ENCODE measurements around the gene WDFY2. TPM values are rescaled to one million over a fixed set of nuclear protein-coding genes. Genes with fewer than 3 reads are reported as not detected.
A peak's percentile ranks its signal among the peaks of the same experiment; 100 is the strongest.

WDFY2 gene
- total and polyA plus RNA-seq, 9 donors, result 5.4 to 17.9 (median 12.6) TPM

DNA sequence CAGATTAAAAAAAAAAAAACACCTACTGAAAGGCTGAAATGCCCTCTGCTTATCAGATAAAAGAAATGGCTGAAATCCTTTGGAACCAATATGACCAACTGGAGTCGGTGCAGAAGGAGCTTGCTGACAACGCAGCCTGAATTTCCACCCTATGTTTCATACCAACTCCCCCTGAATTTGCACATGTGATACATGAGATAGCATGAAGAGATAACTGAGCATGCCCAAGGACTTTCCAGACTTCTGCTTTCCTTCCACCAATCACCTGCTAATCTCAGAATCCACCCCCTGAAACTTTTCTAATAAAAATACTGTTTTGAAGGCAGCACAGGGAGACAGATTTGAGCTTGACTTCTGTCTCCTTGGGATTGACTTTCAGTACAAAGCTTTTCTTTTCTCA, 32.2 kb upstream of the WDFY2 start:
- WGBS, 3 donors, result 62 to 82% (median 63%) methylated on average over 2 of the region's 2 CpGs
- intact Hi-C loops (cut with DNase I), result no loop called here

DNA sequence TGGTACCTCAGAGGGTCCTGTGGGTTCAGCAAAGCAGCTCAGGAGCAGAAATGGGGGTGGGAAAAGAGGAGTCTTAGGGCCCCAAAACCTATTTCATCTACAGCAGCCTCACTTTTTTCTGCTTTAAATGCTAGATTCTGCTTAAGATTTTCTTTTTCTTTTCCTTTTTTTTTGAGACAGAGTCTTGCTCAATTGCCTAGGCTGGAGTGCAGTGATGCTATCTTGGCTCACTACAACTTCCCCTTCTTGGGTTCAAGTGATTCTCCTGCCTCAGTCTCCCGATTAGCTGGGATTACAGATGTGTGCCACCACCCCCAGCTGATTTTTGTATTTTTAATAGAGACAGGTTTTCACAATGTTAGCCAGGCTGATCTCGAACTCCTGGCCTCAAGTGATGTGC, 30.7 kb upstream of the WDFY2 start:
- Histone ChIP-seq H3K4me1 (ENCODE audit: insufficient read depth) (no peaks in the 10 kb centered on the region), H3K4me3 (no peak overlapping the region), H3K36me3 (no peaks in the 10 kb centered on the region), H3K27ac (no peak overlapping the region), H3K9me3 (no peaks in the 10 kb centered on the region), H3K27me3 (no peaks in the 10 kb centered on the region)
- WGBS, 3 donors, result 80 to 87% (median 84%) methylated on average over 2 of the region's 2 CpGs
- TF ChIP-seq, protein P1, sequence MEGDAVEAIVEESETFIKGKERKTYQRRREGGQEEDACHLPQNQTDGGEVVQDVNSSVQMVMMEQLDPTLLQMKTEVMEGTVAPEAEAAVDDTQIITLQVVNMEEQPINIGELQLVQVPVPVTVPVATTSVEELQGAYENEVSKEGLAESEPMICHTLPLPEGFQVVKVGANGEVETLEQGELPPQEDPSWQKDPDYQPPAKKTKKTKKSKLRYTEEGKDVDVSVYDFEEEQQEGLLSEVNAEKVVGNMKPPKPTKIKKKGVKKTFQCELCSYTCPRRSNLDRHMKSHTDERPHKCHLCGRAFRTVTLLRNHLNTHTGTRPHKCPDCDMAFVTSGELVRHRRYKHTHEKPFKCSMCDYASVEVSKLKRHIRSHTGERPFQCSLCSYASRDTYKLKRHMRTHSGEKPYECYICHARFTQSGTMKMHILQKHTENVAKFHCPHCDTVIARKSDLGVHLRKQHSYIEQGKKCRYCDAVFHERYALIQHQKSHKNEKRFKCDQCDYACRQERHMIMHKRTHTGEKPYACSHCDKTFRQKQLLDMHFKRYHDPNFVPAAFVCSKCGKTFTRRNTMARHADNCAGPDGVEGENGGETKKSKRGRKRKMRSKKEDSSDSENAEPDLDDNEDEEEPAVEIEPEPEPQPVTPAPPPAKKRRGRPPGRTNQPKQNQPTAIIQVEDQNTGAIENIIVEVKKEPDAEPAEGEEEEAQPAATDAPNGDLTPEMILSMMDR (IDR thresholded peaks at IDR 0.05), result no peak
- TF ChIP-seq POLR2A (IDR thresholded peaks at IDR 0.05) (no peak), EP300 (IDR thresholded peaks at IDR 0.05) (no peak)
- no peak for DNase-seq
- intact Hi-C loops (cut with DNase I), result no loop called here

More for the DNA sequence above, 32.2 kb upstream of the WDFY2 start:
- DNase-seq, result no peak
- Histone ChIP-seq H3K27me3 (no peaks in the 10 kb centered on the region), H3K4me3 (no peak overlapping the region), H3K27ac (peak overlapping the region in 1 of 2 donors; percentile 6), H3K9me3 (no peaks in the 10 kb centered on the region), H3K36me3 (no peaks in the 10 kb centered on the region), H3K4me1 (ENCODE audit: insufficient read depth) (no peaks in the 10 kb centered on the region)
- TF ChIP-seq, protein P1 (IDR thresholded peaks at IDR 0.05), result no peak
- TF ChIP-seq POLR2A (IDR thresholded peaks at IDR 0.05), result no peak
- no peak for TF ChIP-seq EP300 (IDR thresholded peaks at IDR 0.05)

DNA sequence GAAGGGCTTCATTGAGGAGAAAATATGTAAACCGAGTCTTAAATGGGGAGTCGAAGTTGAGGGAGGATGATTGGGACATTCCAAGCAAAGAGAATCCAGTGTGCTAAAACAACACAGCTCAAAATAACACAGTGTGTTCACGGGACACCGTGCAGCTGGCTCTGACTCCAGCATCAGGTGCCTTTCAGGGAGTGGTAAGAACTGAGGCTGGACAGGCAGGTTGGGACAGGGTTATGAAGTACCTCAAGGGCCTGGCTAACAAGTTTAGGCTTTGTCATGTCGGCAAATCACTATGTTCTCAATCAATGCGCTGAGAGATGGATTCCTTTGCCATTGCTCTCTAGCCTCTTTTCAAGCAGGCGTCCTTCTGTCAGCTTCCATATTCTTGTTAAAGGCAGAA, 27.5 kb upstream of the WDFY2 start:
- H3K9me3 ChIP-seq, result no peaks in the 10 kb centered on the region
- no peaks in the 10 kb centered on the region for H3K27me3 ChIP-seq
- no peak overlapping the region for H3K4me3 ChIP-seq
- TF ChIP-seq POLR2A (IDR thresholded peaks at IDR 0.05) (no peak), EP300 (IDR thresholded peaks at IDR 0.05) (no peak)
- TF ChIP-seq, protein P1 (IDR thresholded peaks at IDR 0.05), result no peak
- DNase-seq, result no peak
- WGBS, 3 donors, result 72 to 81% (median 81%) methylated on average over 7 of the region's 7 CpGs
- intact Hi-C loops (cut with DNase I), result no loop called here
- H3K27ac ChIP-seq, result no peak overlapping the region
- no peaks in the 10 kb centered on the region for H3K4me1 ChIP-seq (ENCODE audit: insufficient read depth)
- H3K36me3 ChIP-seq, result no peaks in the 10 kb centered on the region

DNA sequence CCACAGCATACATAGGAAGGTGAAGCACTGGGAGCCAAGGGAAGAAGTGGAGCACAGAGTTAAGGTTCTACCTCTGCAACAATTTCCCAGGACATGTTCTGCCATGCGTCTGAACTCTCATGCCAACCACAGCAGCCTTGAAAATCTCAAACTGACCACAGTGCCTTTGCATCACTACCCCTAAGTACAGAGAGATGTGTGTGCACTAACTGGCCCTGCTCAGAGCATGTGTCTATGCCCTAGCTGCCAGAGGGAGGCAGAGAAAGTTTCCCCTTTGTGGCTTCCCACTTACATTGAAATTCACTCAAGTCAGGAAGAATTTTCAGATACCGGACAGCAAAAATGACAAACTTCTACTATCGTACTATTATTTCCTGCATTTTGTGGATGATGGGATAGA, 26.8 kb upstream of the WDFY2 start:
- Histone ChIP-seq H3K9me3 (no peaks in the 10 kb centered on the region), H3K27me3 (no peaks in the 10 kb centered on the region), H3K4me3 (no peak overlapping the region), H3K36me3 (no peaks in the 10 kb centered on the region), H3K27ac (no peak overlapping the region), H3K4me1 (ENCODE audit: insufficient read depth) (no peaks in the 10 kb centered on the region)
- TF ChIP-seq POLR2A (IDR thresholded peaks at IDR 0.05) (no peak), EP300 (IDR thresholded peaks at IDR 0.05) (no peak)
- TF ChIP-seq, protein P1 (IDR thresholded peaks at IDR 0.05), result no peak
- no peak for DNase-seq
- 88 to 92% (median 90%) methylated on average over 3 of the region's 3 CpGs for WGBS, 3 donors
- intact Hi-C loops (cut with DNase I), result no loop called here
